Activated CD8-positive, alpha-beta T cell treated with anti-CD3 and anti-CD28 coated beads for 36 hours (primary cell): Measurements from ENCODE around the gene C1orf105. TPM values are rescaled to one million over a fixed set of nuclear protein-coding genes. Genes with fewer than 3 reads are reported as not detected.

Experiments used
- ATAC-seq: fragments of 200-7000 bp; cut with Tn5 transposase; one replicate; pipeline ENCODE4 v1.10.0; 2021; ENCODE audit warnings: mild to moderate bottlenecking, moderate library complexity
- CTCF ChIA-PET: fragments of 350-600 bp; sonication (Branson Sonifier 250); formaldehyde crosslinking; loops from one replicate; lab custom pipeline; 2021; ENCODE audit warnings: antibody characterized with exemption; lab: Charles Lee
- POLR2A ChIA-PET: fragments of 350-600 bp; sonication (Branson Sonifier 250); formaldehyde crosslinking; loops from one replicate; lab custom pipeline; 2021; ENCODE audit warnings: antibody characterized with exemption; lab: Charles Lee
- DNase-seq: peaks from one replicate; pipeline ENCODE4 v3.0.0-alpha.2; 2020
- H3K27ac Mint-ChIP-seq: one replicate; pipeline ENCODE4 v1.8.0; 2021; ENCODE audit warnings: mild to moderate bottlenecking, mixed read lengths
- H3K27me3 Mint-ChIP-seq: one replicate; pipeline ENCODE4 v1.8.0; 2021; ENCODE audit warnings: mixed read lengths
- H3K36me3 Mint-ChIP-seq: one replicate; pipeline ENCODE4 v1.8.0; 2021; ENCODE audit warnings: low read depth, mixed read lengths
- H3K4me1 Mint-ChIP-seq: one replicate; pipeline ENCODE4 v1.8.0; 2021; ENCODE audit warnings: low read depth, mixed read lengths
- H3K4me3 Mint-ChIP-seq: one replicate; pipeline ENCODE4 v1.8.0; 2021; ENCODE audit warnings: mild to moderate bottlenecking, moderate library complexity, mixed read lengths
- H3K9me3 Mint-ChIP-seq: one replicate; pipeline ENCODE4 v1.8.0; 2021; ENCODE audit warnings: mixed read lengths
- intact Hi-C: fragments of 100-400 bp; cut with micrococcal nuclease; formaldehyde crosslinking; loops from one replicate; pipeline ENCODE4 v1.10.0; 2022
- total RNA-seq, 2 experiments: library from RNA; stranded (reverse); gene quantifications; one replicate each; pipeline ENCODE4 v1.2.3, GENCODE V29; 2021
- TF ChIP-seq, protein P1 (sequence below): fragments of 200-600 bp; IDR thresholded peaks from one replicate; pipeline ENCODE4 v1.8.0; 2022; ENCODE audit warnings: antibody characterized with exemption, mild to moderate bottlenecking

The C1orf105 gene
- total RNA-seq, 2 experiments from 2014 or later, result not detected

DNA sequence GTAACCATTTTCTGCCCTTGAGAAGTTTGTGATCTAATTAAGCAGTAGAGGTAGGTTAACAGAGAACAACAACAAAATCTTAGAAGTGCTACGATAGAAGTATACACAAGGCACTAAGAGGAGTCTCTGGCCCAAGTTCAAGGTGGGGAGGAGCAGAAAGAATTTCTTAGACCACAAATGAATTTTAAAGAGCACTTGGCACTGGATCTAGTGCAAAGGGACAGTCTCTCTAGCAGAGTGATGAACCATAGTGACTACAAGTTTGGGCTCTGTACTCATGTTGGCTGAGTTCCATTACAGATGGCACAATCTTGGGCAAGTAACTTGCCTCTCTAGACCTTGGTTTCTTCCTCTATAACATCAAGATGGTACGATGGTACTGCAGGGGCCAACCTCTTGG lies 56.7 kb downstream of the C1orf105 start:
- TF ChIP-seq, protein P1, sequence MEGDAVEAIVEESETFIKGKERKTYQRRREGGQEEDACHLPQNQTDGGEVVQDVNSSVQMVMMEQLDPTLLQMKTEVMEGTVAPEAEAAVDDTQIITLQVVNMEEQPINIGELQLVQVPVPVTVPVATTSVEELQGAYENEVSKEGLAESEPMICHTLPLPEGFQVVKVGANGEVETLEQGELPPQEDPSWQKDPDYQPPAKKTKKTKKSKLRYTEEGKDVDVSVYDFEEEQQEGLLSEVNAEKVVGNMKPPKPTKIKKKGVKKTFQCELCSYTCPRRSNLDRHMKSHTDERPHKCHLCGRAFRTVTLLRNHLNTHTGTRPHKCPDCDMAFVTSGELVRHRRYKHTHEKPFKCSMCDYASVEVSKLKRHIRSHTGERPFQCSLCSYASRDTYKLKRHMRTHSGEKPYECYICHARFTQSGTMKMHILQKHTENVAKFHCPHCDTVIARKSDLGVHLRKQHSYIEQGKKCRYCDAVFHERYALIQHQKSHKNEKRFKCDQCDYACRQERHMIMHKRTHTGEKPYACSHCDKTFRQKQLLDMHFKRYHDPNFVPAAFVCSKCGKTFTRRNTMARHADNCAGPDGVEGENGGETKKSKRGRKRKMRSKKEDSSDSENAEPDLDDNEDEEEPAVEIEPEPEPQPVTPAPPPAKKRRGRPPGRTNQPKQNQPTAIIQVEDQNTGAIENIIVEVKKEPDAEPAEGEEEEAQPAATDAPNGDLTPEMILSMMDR, result no peak
- no peak overlapping the region for H3K4me3 Mint-ChIP-seq
- CTCF ChIA-PET, result no interaction called here
- H3K36me3 Mint-ChIP-seq, result no peaks in the 10 kb centered on the region
- intact Hi-C loops, result no loop called here
- POLR2A ChIA-PET, result no interaction called here
- DNase-seq, result no peak
- no peaks in the 10 kb centered on the region for H3K9me3 Mint-ChIP-seq
- H3K4me1 Mint-ChIP-seq, result peaks cover 2% of the 10 kb centered on the region
- H3K27ac Mint-ChIP-seq, result no peak overlapping the region
- no peak for ATAC-seq
- peaks cover 1% of the 10 kb centered on the region for H3K27me3 Mint-ChIP-seq

- Mint-ChIP-seq H3K36me3 (no peaks in the 10 kb centered on the region), H3K4me1 (peaks cover 2% of the 10 kb centered on the region), H3K27ac (no peak overlapping the region), H3K27me3 (peaks cover 1% of the 10 kb centered on the region), H3K9me3 (no peaks in the 10 kb centered on the region), H3K4me3 (no peak overlapping the region)
- intact Hi-C loops, result no loop called here
- DNase-seq (no peak), ATAC-seq (no peak)
- ChIA-PET POLR2A (no interaction called here), CTCF (no interaction called here)
- TF ChIP-seq, protein P1, result no peak
These were observed 57.3 kb downstream of the C1orf105 start for GRCh38 chr1:172477741-172478140.

GRCh38 chr1:172478485-172478884 lies 58.0 kb downstream of the C1orf105 start:
- peaks cover 1% of the 10 kb centered on the region for H3K27me3 Mint-ChIP-seq
- H3K27ac Mint-ChIP-seq, result no peak overlapping the region
- CTCF ChIA-PET, result no interaction called here
- intact Hi-C loops, result no loop called here
- ATAC-seq (no peak), DNase-seq (no peak)
- H3K4me3 Mint-ChIP-seq, result no peak overlapping the region
- H3K9me3 Mint-ChIP-seq, result no peaks in the 10 kb centered on the region
- TF ChIP-seq, protein P1, result no peak
- H3K4me1 Mint-ChIP-seq, result peaks cover 2% of the 10 kb centered on the region
- POLR2A ChIA-PET, result no interaction called here
- no peaks in the 10 kb centered on the region for H3K36me3 Mint-ChIP-seq

GRCh38 chr1:172480431-172480830 lies 59.9 kb downstream of the C1orf105 start:
- ChIA-PET POLR2A (no interaction called here), CTCF (interaction anchor here (1.3 to 1.7 kb wide), 2 partner anchors 14 to 25 kb away, joined by 3 to 4 read pairs; no protein-coding TSS in a partner anchor)
- DNase-seq (no peak), ATAC-seq (no peak)
- H3K4me3 Mint-ChIP-seq, result no peak overlapping the region
- TF ChIP-seq, protein P1, result no peak
- no peaks in the 10 kb centered on the region for H3K36me3 Mint-ChIP-seq
- H3K27ac Mint-ChIP-seq, result no peak overlapping the region
- peaks cover 1% of the 10 kb centered on the region for H3K27me3 Mint-ChIP-seq
- no peaks in the 10 kb centered on the region for H3K9me3 Mint-ChIP-seq
- intact Hi-C loops, result no loop called here
- H3K4me1 Mint-ChIP-seq, result peaks cover 2% of the 10 kb centered on the region

- H3K27me3 Mint-ChIP-seq, result peaks cover 1% of the 10 kb centered on the region
- TF ChIP-seq, protein P1, result no peak
- ChIA-PET POLR2A (no interaction called here), CTCF (interaction anchor here (1.7 kb wide), 1 partner anchor 13 kb away, joined by 4 read pairs; no protein-coding TSS in a partner anchor)
- DNase-seq (no peak), ATAC-seq (no peak)
- H3K27ac Mint-ChIP-seq, result no peak overlapping the region
- no peak overlapping the region for H3K4me3 Mint-ChIP-seq
- H3K9me3 Mint-ChIP-seq, result no peaks in the 10 kb centered on the region
- no peaks in the 10 kb centered on the region for H3K36me3 Mint-ChIP-seq
- peaks cover 2% of the 10 kb centered on the region for H3K4me1 Mint-ChIP-seq
- intact Hi-C loops, result no loop called here
These were observed 61.6 kb downstream of the C1orf105 start for GRCh38 chr1:172482044-172482443.
